Measurements from ENCODE around the gene VASP. TPM values are rescaled to one million over a fixed set of nuclear protein-coding genes. Genes with fewer than 3 reads are reported as not detected.
A peak's percentile ranks its signal among the peaks of the same experiment; 100 is the strongest.

VASP gene
- total and polyA plus RNA-seq, 2 of the 13 experiments (the other 11 are each of a cell fraction or from before 2014, with no cell fraction given), result 41.8 to 67.1 TPM

DNA sequence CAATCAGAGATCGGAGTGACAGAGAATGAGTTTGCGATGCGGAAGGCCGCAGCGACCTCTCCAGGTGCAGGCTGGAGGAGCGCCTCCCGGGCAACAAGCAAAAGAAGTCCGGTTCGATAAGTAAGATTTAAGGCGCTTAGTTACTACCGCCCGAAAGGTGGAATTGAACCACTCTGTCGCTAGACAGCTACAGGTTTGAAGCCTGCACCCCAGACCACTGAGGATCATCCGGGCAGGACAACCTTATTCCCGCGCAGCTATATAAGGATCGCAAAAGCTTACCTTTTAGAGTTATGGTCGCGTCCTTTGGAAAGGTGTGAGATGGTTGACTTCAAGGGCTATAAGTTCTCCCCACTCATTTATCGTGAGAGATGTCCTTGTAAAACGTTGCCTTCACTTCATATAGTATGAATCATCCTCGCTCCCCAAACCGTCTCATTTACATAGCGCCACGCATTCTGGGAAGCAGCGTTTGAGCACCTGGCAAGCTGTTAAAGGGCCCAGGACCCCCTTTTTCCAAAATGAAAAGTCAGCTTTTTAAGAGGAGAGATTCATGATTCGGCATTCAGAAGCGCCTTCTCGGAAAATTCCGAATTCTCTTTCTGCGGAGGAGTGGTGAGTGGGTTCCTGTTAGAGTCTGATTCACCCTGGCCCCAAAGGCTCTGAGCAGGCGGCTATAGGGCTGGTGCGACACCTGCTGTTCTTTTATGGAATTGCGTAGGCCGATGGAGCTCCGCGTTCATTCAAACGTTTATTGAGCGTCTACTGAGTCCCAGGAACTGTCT, 28.6 kb upstream of the VASP start (continued):
- TF ChIP-seq TRIM22 (IDR thresholded peaks at IDR 0.05), result no peak
- no peak for TF ChIP-seq RARG (CRISPR knock-in tag; IDR thresholded peaks at IDR 0.05; ENCODE audit: low read depth)
- no peak for TF ChIP-seq ZNF598 (CRISPR knock-in tag; IDR thresholded peaks at IDR 0.05; ENCODE audit: borderline replicate concordance)
- no peak for TF ChIP-seq ZNF407 (CRISPR knock-in tag; IDR thresholded peaks at IDR 0.05; ENCODE audit: not compliant biosample characterization)
- no peak for TF ChIP-seq MLLT10 (CRISPR knock-in tag; IDR thresholded peaks at IDR 0.05)
- TF ChIP-seq GFI1 (CRISPR knock-in tag; IDR thresholded peaks at IDR 0.05; ENCODE audit: borderline replicate concordance), result no peak; the same call in 1 of the 2 replicates
- TF ChIP-seq NKX3-1 (CRISPR knock-in tag; IDR thresholded peaks at IDR 0.05), result 0 out of 2 replicates have a peak, but pooled peaks have one; percentile 76
- no peak for TF ChIP-seq ZNF772 (CRISPR knock-in tag; IDR thresholded peaks at IDR 0.05)
- TF ChIP-seq ZNF839 (CRISPR knock-in tag; IDR thresholded peaks at IDR 0.05; ENCODE audit: borderline replicate concordance), result no peak
- peak; percentile 76 for TF ChIP-seq RFXAP (CRISPR knock-in tag; IDR thresholded peaks at IDR 0.05; ENCODE audit: borderline replicate concordance)
- no peak for TF ChIP-seq ZNF713 (CRISPR knock-in tag; IDR thresholded peaks at IDR 0.05)
- 0 out of 2 replicates have a peak, but pooled peaks have one; percentile 21 for TF ChIP-seq ZSCAN12 (CRISPR knock-in tag; IDR thresholded peaks at IDR 0.05)
- peak; percentile 43; the same call in 1 of the 2 replicates for TF ChIP-seq KLF12 (CRISPR knock-in tag; IDR thresholded peaks at IDR 0.05; ENCODE audit: borderline replicate concordance)
- TF ChIP-seq ZNF160 (CRISPR knock-in tag; IDR thresholded peaks at IDR 0.05), result peak; percentile 64; the same call in 1 of the 2 replicates
- no peak for TF ChIP-seq ZNF790 (CRISPR knock-in tag; IDR thresholded peaks at IDR 0.05; ENCODE audit: borderline replicate concordance)
- no peak for TF ChIP-seq ZFYVE20 (CRISPR knock-in tag; IDR thresholded peaks at IDR 0.05; ENCODE audit: borderline replicate concordance, low read depth)
- TF ChIP-seq ZNF354B (CRISPR knock-in tag; IDR thresholded peaks at IDR 0.05), result no peak
- peak; percentile 61; the same call in 1 of the 2 replicates for TF ChIP-seq MIXL1 (CRISPR knock-in tag; IDR thresholded peaks at IDR 0.05)
- TF ChIP-seq KLF16 (CRISPR knock-in tag; IDR thresholded peaks at IDR 0.05), result peak in 1 of 2 experiments; percentile 89; a peak in 1 of 4 replicates
- no peak for TF ChIP-seq PLSCR1 (CRISPR knock-in tag; IDR thresholded peaks at IDR 0.05; ENCODE audit: borderline replicate concordance)
